Neuronal stem cell (in vitro differentiated cells): ENCODE data around the gene KRTAP10-6.

Source experiments
- DNase-seq: peaks from one replicate; pipeline ENCODE4 v3.0.0-alpha.2; 2013; ENCODE audit warnings: low spot score
- H2AFZ ChIP-seq: one replicate; pipeline ENCODE4 v1.6.1; 2013; ENCODE audit warnings: mild to moderate bottlenecking, low read length, inconsistent platforms
- H2AK5ac ChIP-seq: 2 replicates; pipeline ENCODE4 v1.6.1; 2013; ENCODE audit warnings: low read depth, mild to moderate bottlenecking, inconsistent platforms, low read length, moderate library complexity, mixed read lengths
- H2BK120ac ChIP-seq: 2 replicates; pipeline ENCODE4 v1.6.1; 2013; ENCODE audit warnings: low read depth, mild to moderate bottlenecking, inconsistent platforms, low read length, moderate library complexity, mixed read lengths
- H2BK12ac ChIP-seq: one replicate; pipeline ENCODE4 v1.6.1; 2013; ENCODE audit warnings: low read length, inconsistent platforms
- H2BK15ac ChIP-seq: 2 replicates; pipeline ENCODE4 v1.6.1; 2013; ENCODE audit warnings: mild to moderate bottlenecking, low read length, inconsistent platforms, mixed read lengths
- H2BK5ac ChIP-seq: one replicate; pipeline ENCODE4 v1.6.1; 2013; ENCODE audit warnings: inconsistent platforms, mild to moderate bottlenecking, low read length, moderate library complexity
- H3K14ac ChIP-seq: one replicate; pipeline ENCODE4 v1.6.1; 2013; ENCODE audit warnings: low read length, inconsistent platforms
- H3K18ac ChIP-seq: 2 replicates; pipeline ENCODE4 v1.6.1; 2013; ENCODE audit warnings: low read length, inconsistent platforms
- H3K23ac ChIP-seq: 2 replicates; pipeline ENCODE4 v1.6.1; 2013; ENCODE audit warnings: low read depth, mild to moderate bottlenecking, mixed read lengths, low read length, inconsistent platforms; ENCODE audit not compliant: poor library complexity
- H3K27ac ChIP-seq: replicated peaks from 3 replicates; pipeline ENCODE4 v1.5.1; 2013; ENCODE audit warnings: low read length, inconsistent platforms
- H3K27me3 ChIP-seq, 3 experiments: 2 replicates each; pipeline ENCODE4 v1.6.1; 2013; ENCODE audit warnings: low read length in 3 of 3, mild to moderate bottlenecking in 2 of 3, inconsistent platforms in 1 of 3, low read depth in 1 of 3, mixed read lengths in 1 of 3, moderate library complexity in 1 of 3; ENCODE audit not compliant: control insufficient read depth in 3 of 3, insufficient read depth in 3 of 3
- H3K36me3 ChIP-seq, 2 donors: replicated peaks in 1 of 2; 2 replicates each; pipeline ENCODE4 v1.6.1; 2013; ENCODE audit warnings: low read length in 2 of 2; ENCODE audit not compliant: control insufficient read depth in 2 of 2, insufficient read depth in 2 of 2
- H3K4ac ChIP-seq: 2 replicates; pipeline ENCODE4 v1.6.1; 2013; ENCODE audit warnings: inconsistent platforms, mild to moderate bottlenecking, low read length, moderate library complexity
- H3K4me1 ChIP-seq, 2 donors: 1 replicate in 1 of 2; 2 replicates in 1 of 2; pipeline ENCODE4 v1.6.1; 2013; ENCODE audit warnings: low read length in 2 of 2, low read depth in 1 of 2; ENCODE audit not compliant: control insufficient read depth in 2 of 2, insufficient read depth in 1 of 2
- H3K4me2 ChIP-seq: one replicate; pipeline ENCODE4 v1.6.1; 2013; ENCODE audit warnings: mild to moderate bottlenecking, low read length, inconsistent platforms; ENCODE audit not compliant: insufficient read depth, poor library complexity, severe bottlenecking
- H3K4me3 ChIP-seq, 2 donors: 2 replicates each; pipeline ENCODE4 v1.5.1; 2013; ENCODE audit warnings: low read length in 2 of 2, mild to moderate bottlenecking in 2 of 2, inconsistent platforms in 1 of 2, moderate library complexity in 1 of 2
- H3K79me1 ChIP-seq: one replicate; pipeline ENCODE4 v1.6.1; 2013; ENCODE audit warnings: low read depth, mild to moderate bottlenecking, inconsistent platforms, low read length, moderate library complexity
- H3K9ac ChIP-seq: one replicate; pipeline ENCODE4 v1.6.1; 2013; ENCODE audit warnings: mild to moderate bottlenecking, low read depth, low read length, inconsistent platforms; ENCODE audit not compliant: poor library complexity
- H3K9me3 ChIP-seq, 2 donors: replicated peaks in 1 of 2; 2 replicates each; pipeline versions ENCODE3 to v1.6.1; 2013; ENCODE audit warnings: low read length in 2 of 2, mild to moderate bottlenecking in 2 of 2, inconsistent platforms in 1 of 2, low read depth in 1 of 2, mixed read lengths in 1 of 2, moderate library complexity in 1 of 2; ENCODE audit not compliant: control insufficient read depth in 2 of 2, insufficient read depth in 1 of 2
- H4K8ac ChIP-seq: one replicate; pipeline ENCODE4 v1.6.1; 2013; ENCODE audit warnings: low read depth, mild to moderate bottlenecking, inconsistent platforms, low read length, moderate library complexity
- H4K91ac ChIP-seq: one replicate; pipeline ENCODE4 v1.6.1; 2013; ENCODE audit warnings: low read length, low read depth, mild to moderate bottlenecking, inconsistent platforms; ENCODE audit not compliant: poor library complexity
- WGBS, 2 donors: extraction: QIAGEN DNeasy Blood & Tissue Kit; methylation state at CpG; one replicate each; pipeline ENCODE4 v1.1.7; 2013; ENCODE audit warnings: missing lambda C conversion rate in 2 of 2, mixed read lengths in 1 of 2; ENCODE audit not compliant: insufficient read length in 2 of 2, insufficient replicate concordance in 1 of 2; ENCODE audit errors: extremely low coverage in 2 of 2; 5-methylcytosine and 5-hydroxymethylcytosine counted together

Gene KRTAP10-6

DNA sequence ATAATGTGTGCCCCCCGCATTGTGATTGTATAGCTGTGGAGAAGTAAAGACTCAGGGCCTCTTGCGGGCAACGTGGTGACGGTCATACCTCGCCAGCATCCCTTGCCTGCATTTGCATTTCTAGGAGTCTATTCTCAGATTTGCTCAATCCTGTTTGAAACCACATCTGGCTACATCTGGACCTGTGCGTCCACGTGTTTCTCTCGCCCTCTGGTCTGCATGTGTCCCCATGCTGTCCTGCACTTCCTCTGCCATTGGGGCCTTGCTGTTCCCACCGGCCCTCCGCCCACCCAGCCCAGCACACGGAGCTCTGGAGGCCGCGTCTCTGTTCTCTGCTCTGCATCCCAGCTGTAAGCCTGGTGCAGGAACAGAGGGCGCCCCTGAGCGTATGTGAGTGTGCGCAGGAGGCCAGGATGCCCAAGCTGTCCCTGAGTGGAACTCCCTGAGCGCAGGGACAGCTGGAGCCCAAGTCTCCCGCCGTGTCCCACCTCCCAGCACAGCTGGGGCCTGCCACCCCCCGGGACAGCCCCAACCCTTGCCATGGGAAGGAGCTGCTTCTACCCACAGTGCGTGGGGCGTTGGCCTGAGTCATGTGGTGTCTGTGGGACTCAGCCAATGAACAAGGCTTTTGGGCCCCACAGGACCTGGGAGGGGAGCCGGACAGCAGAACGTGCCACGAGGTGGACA lies 42.6 kb downstream of the KRTAP10-6 start:
- no peaks in the 10 kb centered on the region for H3K27me3 ChIP-seq
- peak overlapping the region; percentile 78 for H2BK120ac ChIP-seq
- no CpG with 5 or more reads among the region's 25 CpGs for WGBS, 2 donors
- no peaks in the 10 kb centered on the region for H3K79me1 ChIP-seq
- H3K4me2 ChIP-seq = no peak overlapping the region
- peak overlapping the region; percentile 33 for H2BK12ac ChIP-seq
- peaks cover 21 to 22% of the 10 kb centered on the region in 2 donors for H3K4me1 ChIP-seq
- no peak overlapping the region for H3K9ac ChIP-seq
- H3K36me3 ChIP-seq = no peaks in the 10 kb centered on the region
- H4K91ac ChIP-seq = peak overlapping the region; percentile 96
- DNase-seq = no peak
- H3K4ac ChIP-seq = peak overlapping the region; percentile 96
- H3K23ac ChIP-seq = peak overlapping the region; percentile 56
- peak overlapping the region; percentile 84 for H3K27ac ChIP-seq
- peak overlapping the region; percentile 81 for H2BK15ac ChIP-seq
- H3K9me3 ChIP-seq = peaks cover 0 to 3% of the 10 kb centered on the region in 2 donors
- H3K4me3 ChIP-seq = no peak overlapping the region
- no peak overlapping the region for H3K14ac ChIP-seq
- H3K18ac ChIP-seq = peak overlapping the region; percentile 96
- no peak overlapping the region for H4K8ac ChIP-seq
- peak overlapping the region; percentile 78 for H2BK5ac ChIP-seq
- peak overlapping the region; percentile 71 for H2AK5ac ChIP-seq
- H2AFZ ChIP-seq = peak overlapping the region; percentile 71

DNA sequence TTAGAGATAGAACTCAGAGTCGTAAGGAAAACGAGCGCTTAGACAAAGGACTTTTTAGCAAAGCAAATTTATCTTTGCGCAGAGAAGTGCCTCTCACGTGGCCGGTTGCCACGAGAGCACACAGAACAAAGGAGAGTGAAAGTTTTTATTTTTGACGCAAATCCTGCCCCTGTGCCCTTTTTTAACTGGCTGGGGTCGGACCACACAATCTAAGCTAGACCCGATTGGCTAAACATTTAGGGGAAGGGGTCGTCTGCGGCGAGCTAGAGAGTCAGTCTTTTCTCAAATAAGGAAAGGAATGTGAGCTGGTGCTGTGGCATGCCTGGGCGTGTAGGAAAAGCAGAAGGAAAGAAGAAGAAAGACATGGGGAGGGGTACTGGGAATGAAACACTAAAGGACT lies 43.4 kb downstream of the KRTAP10-6 start:
- DNase-seq = peak; percentile 41
- Histone ChIP-seq H2BK120ac (no peak overlapping the region), H3K36me3 (no peaks in the 10 kb centered on the region), H3K4ac (no peak overlapping the region), H2AFZ (peak overlapping the region; percentile 71), H3K9ac (no peak overlapping the region), H2BK15ac (no peak overlapping the region), H3K4me2 (no peak overlapping the region), H4K91ac (no peak overlapping the region), H2BK12ac (no peak overlapping the region), H3K14ac (no peak overlapping the region), H3K4me1 (peaks cover 21 to 22% of the 10 kb centered on the region in 2 donors), H3K18ac (no peak overlapping the region), H3K27me3 (no peaks in the 10 kb centered on the region), H4K8ac (no peak overlapping the region), H2BK5ac (no peak overlapping the region), H3K4me3 (no peak overlapping the region), H3K79me1 (no peaks in the 10 kb centered on the region), H2AK5ac (no peak overlapping the region), H3K27ac (peak overlapping the region; percentile 84), H3K9me3 (peaks cover 2 to 3% of the 10 kb centered on the region in 2 donors), H3K23ac (no peak overlapping the region)
- WGBS, 2 donors = no CpG with 5 or more reads among the region's 14 CpGs

DNA sequence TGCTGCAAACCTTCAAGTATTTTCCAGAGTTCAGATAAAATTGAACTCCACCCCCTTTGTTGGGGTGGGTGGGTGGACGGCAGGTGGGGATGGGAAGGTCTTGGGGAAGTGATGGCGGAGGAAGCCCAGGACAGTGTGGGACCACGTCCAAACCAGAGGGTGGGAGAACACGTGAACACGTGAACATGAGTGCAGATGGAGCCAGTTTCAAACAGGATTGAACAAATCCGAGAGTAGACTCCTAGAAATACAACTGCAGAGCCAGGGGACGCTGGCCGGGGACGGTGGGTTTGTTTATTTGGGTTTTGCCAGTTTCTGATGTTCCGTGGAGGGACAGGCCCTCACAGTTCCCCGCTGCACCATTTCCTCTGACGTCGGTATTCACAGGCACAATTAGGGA lies 43.9 kb downstream of the KRTAP10-6 start:
- Histone ChIP-seq H3K4ac (no peak overlapping the region), H3K27ac (peak overlapping the region; percentile 84), H3K9ac (no peak overlapping the region), H3K14ac (no peak overlapping the region), H3K9me3 (peaks cover 3% of the 10 kb centered on the region in 2 donors), H2BK15ac (peak overlapping the region; percentile 29), H4K91ac (peak overlapping the region; percentile 81), H2AFZ (peak overlapping the region; percentile 71), H3K36me3 (no peaks in the 10 kb centered on the region), H2BK12ac (no peak overlapping the region), H2BK5ac (no peak overlapping the region), H3K27me3 (no peaks in the 10 kb centered on the region), H3K4me1 (peaks cover 21 to 22% of the 10 kb centered on the region in 2 donors), H4K8ac (no peak overlapping the region), H3K18ac (peak overlapping the region; percentile 83), H3K4me2 (no peak overlapping the region), H3K23ac (no peak overlapping the region), H2AK5ac (peak overlapping the region; percentile 48), H3K4me3 (no peak overlapping the region), H2BK120ac (no peak overlapping the region), H3K79me1 (no peaks in the 10 kb centered on the region)
- no CpG with 5 or more reads among the region's 13 CpGs for WGBS, 2 donors
- no peak for DNase-seq

DNA sequence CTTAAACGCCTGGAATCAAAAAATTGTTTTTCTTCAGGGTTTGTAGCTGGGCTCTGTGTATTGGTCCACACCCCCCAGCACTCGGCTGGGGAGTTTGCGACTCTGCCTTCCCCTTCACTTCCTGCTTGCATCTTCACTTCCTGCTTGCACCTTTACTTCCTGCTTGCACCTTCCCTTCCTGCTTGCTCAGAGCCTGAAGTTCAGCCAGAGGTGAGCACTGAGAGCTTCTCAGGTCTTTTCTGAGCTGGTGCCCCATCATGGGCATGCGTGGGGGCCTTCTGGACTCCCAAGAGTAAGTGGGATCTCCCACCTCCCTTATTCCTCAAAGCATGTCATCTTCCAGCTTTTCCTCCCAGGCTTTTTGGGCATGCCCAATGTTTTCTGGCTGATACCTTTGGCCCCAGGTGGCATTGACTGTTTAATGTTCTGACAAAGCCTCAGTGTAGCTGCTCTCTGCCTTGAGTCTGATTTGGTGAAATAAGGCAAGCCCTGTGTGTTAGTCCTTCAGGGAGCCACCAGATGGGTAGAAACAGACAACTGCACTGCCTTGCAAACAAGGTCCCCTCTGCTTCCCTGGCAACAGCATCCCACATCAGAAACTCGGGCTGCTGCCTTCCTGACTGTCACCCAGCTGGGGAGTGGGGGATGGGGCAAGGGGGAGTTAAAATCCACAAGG lies 44.5 kb downstream of the KRTAP10-6 start:
- H2BK12ac ChIP-seq = no peak overlapping the region
- no peaks in the 10 kb centered on the region for H3K36me3 ChIP-seq
- H2AK5ac ChIP-seq = peak overlapping the region; percentile 48
- no CpG with 5 or more reads among the region's 5 CpGs for WGBS, 2 donors
- H3K27ac ChIP-seq = no peak overlapping the region
- no peak overlapping the region for H3K4me2 ChIP-seq
- no peak overlapping the region for H3K4me3 ChIP-seq
- peaks cover 3% of the 10 kb centered on the region in 2 donors for H3K9me3 ChIP-seq
- peaks cover 21 to 22% of the 10 kb centered on the region in 2 donors for H3K4me1 ChIP-seq
- no peak overlapping the region for H4K8ac ChIP-seq
- H2BK15ac ChIP-seq = no peak overlapping the region
- H3K9ac ChIP-seq = no peak overlapping the region
- H3K4ac ChIP-seq = no peak overlapping the region
- H3K18ac ChIP-seq = peak overlapping the region; percentile 69
- H3K14ac ChIP-seq = no peak overlapping the region
- no peak for DNase-seq
- H3K23ac ChIP-seq = no peak overlapping the region
- no peak overlapping the region for H2BK120ac ChIP-seq
- no peak overlapping the region for H4K91ac ChIP-seq
- no peaks in the 10 kb centered on the region for H3K79me1 ChIP-seq
- no peak overlapping the region for H2BK5ac ChIP-seq
- H2AFZ ChIP-seq = peak overlapping the region; percentile 71
- H3K27me3 ChIP-seq = no peaks in the 10 kb centered on the region
